ENCODE measurements around the gene TLE4.

Gene TLE4

GRCh38 chr9:79551586-79551985, 20.2 kb upstream of the TLE4 start:
- TF ChIP-seq ZFX (IDR thresholded peaks at IDR 0.05) (no peak), CTCF (conservative IDR thresholded peaks at IDR 0.05) (no peak)
- H3K27ac ChIP-seq = no peak overlapping the region

DNA sequence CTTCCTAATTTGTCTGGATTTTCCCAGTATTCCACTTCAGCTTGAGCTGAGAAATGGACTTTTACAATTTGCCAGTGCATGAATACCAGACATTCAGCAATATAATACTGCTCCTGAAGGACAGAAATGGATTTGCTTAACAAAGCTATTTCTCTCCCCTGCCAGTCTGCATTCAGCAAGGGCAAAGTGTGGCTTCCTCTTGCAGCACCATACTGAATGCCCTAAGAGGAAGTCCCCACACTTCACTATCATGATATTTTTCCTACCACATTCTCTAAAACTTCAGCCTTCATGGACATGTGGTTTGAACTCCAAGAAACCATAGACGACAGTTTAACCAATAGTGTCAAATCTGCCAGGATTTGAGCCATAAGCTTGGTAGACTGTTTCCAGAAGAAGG, 19.8 kb upstream of the TLE4 start:
- TF ChIP-seq CTCF (conservative IDR thresholded peaks at IDR 0.05) = no peak
- no peak for TF ChIP-seq ZFX (IDR thresholded peaks at IDR 0.05)
- H3K27ac ChIP-seq = no peak overlapping the region

DNA sequence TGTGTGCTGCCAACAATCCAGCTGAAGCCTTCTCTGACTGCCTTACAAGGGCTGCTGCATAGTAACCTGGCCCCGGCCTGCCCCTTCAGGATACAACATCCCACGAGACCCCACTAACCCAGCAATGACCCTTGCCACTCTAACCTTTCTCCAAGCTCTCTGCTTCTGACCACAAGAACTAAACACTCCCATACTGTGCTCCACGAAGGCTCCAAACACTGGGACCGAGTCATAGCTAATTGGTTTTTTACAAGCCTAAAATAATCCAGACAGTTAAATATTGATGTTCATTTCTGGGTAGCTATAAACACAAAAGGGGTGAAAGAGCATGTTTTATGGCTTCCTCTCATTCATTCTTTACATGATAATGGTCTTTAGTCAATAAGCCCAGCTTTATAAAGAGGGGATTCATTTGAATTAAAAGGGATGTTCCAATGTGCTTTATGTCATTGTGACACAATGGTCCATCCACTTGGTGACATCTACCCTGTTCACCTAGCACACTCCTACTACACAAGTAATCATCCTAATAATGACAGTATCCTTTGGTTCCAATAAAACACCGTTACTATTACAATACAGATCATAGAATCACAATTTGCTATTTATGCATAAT, 16.2 kb upstream of the TLE4 start:
- no peak for TF ChIP-seq CTCF (conservative IDR thresholded peaks at IDR 0.05)
- TF ChIP-seq ZFX (IDR thresholded peaks at IDR 0.05) = no peak
- H3K27ac ChIP-seq = no peak overlapping the region

DNA sequence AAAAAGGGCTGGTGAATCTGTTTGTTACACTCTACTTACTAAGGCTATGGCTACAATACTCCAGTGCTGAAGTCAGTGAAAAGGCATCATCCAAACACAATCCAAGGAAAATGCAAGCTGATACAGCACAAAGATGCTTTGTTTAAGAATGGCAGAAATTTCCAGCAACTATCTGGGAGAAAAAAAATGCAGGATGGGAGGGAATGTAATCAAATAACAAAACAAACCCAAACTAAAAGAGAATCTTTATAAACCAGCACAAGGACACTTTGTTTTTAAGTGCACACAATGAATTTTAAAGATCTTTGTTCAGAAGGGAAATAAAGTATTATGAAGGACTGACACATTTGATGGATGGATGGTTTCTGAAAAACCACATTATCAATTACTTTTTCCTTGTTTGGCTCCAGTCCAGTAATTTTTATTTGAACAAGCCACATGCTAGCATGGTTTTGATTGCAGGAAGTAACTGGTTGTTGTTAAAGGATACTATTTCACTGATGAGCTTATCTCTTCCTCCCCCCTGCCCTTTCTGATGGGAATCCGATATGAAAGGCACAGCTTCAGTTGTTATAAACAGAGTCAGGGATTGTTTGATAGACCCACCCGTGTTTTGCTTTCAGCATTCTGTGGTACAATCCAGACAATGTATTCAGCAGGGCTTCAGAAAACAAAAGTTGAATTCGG, 12.1 kb upstream of the TLE4 start:
- H3K27ac ChIP-seq = no peak overlapping the region

GRCh38 chr9:79562749-79563386, 8.9 kb upstream of the TLE4 start:
- TF ChIP-seq CTCF (conservative IDR thresholded peaks at IDR 0.05) (no peak), ZFX (IDR thresholded peaks at IDR 0.05) (no peak)
- no peak overlapping the region for H3K27ac ChIP-seq

More for the DNA sequence above, 12.1 kb upstream of the TLE4 start:
- TF ChIP-seq ZFX (IDR thresholded peaks at IDR 0.05) = no peak
- TF ChIP-seq CTCF (conservative IDR thresholded peaks at IDR 0.05) = no peak

- H3K27ac ChIP-seq = no peak overlapping the region
- no peak for TF ChIP-seq ZFX (IDR thresholded peaks at IDR 0.05)
- TF ChIP-seq CTCF (conservative IDR thresholded peaks at IDR 0.05) = 0 out of 2 replicates have a peak, but pooled peaks have one; percentile 1
Observed at GRCh38 chr9:79564105-79564504, 7.7 kb upstream of the TLE4 start.

GRCh38 chr9:79565245-79565644, 6.5 kb upstream of the TLE4 start:
- TF ChIP-seq CTCF (conservative IDR thresholded peaks at IDR 0.05) (no peak), ZFX (IDR thresholded peaks at IDR 0.05) (no peak)
- H3K27ac ChIP-seq = no peak overlapping the region

All from C4-2B (cell line).